ENCODE results near the gene GAPDH.

- TF ChIP-seq CTCF (IDR thresholded peaks at IDR 0.05; ENCODE audit: low read depth, low read length, poor library complexity, severe bottlenecking), result no peak
- no peak for TF ChIP-seq EZH2phosphoT487 (IDR thresholded peaks at IDR 0.05; ENCODE audit: borderline replicate concordance, low read length)
Measured at GRCh38 chr12:6500466-6500865, 33.9 kb upstream of the GAPDH start.

Measured in DOHH2 (cell line).